OCI-LY1 (cell line): Measurements from ENCODE around the gene ZGRF1.

ENCODE experiments used
- H2AFZ ChIP-seq: fragments of 200-600 bp; sonication (generic), shearing (Covaris generic); 2 replicates; pipeline ENCODE4 v1.6.0; 2014; ENCODE audit warnings: antibody characterized with exemption, mild to moderate bottlenecking, low read length
- H3F3A ChIP-seq: fragments of 200-600 bp; sonication (generic), shearing (Covaris generic); 2 replicates; pipeline ENCODE4 v1.6.0; 2014; ENCODE audit warnings: mild to moderate bottlenecking, antibody characterized with exemption, low read length, moderate library complexity; ENCODE audit not compliant: insufficient read depth
- H3K27ac ChIP-seq: fragments of 200-600 bp; sonication (generic); 2 replicates; pipeline ENCODE4 v1.5.1; 2014; ENCODE audit warnings: low read length, mixed run types, mild to moderate bottlenecking, low read depth; ENCODE audit not compliant: poor library complexity, severe bottlenecking
- H3K27me3 ChIP-seq: fragments of 200-600 bp; sonication (generic); 2 replicates; pipeline ENCODE4 v1.6.0; 2014; ENCODE audit warnings: antibody characterized with exemption, mild to moderate bottlenecking, low read length, moderate library complexity; ENCODE audit not compliant: insufficient read depth
- H3K36me3 ChIP-seq: fragments of 200-600 bp; sonication (generic); 2 replicates; pipeline ENCODE4 v1.6.1; 2014; ENCODE audit warnings: mild to moderate bottlenecking, antibody characterized with exemption, low read length, moderate library complexity, mixed read lengths; ENCODE audit not compliant: insufficient read depth
- H3K4me1 ChIP-seq: fragments of 200-600 bp; sonication (generic); 2 replicates; pipeline ENCODE4 v1.5.1; 2014; ENCODE audit warnings: mild to moderate bottlenecking, low read length, moderate library complexity; ENCODE audit not compliant: insufficient read depth, severe bottlenecking
- H3K4me2 ChIP-seq: fragments of 200-600 bp; sonication (generic), shearing (Covaris generic); 2 replicates; pipeline ENCODE4 v1.6.1; 2014; ENCODE audit warnings: low read length
- H3K4me3 ChIP-seq: fragments of 200-600 bp; sonication (generic); 2 replicates; pipeline ENCODE4 v1.5.1; 2014; ENCODE audit warnings: low read length, low read depth, mild to moderate bottlenecking, mixed read lengths; ENCODE audit not compliant: poor library complexity, severe bottlenecking
- H3K79me2 ChIP-seq: fragments of 200-600 bp; shearing (Covaris generic); 2 replicates; pipeline ENCODE4 v1.6.1; 2016; ENCODE audit warnings: mixed run types, low read length, mixed read lengths; ENCODE audit not compliant: insufficient read depth
- H3K9ac ChIP-seq: fragments of 200-600 bp; sonication (generic), shearing (Covaris generic); 2 replicates; pipeline ENCODE4 v1.6.1; 2014; ENCODE audit warnings: mild to moderate bottlenecking, low read length, mixed read lengths
- H3K9me2 ChIP-seq: fragments of 200-600 bp; sonication (generic), shearing (Covaris generic); 2 replicates; pipeline ENCODE4 v1.6.1; 2014; ENCODE audit warnings: low read depth, mild to moderate bottlenecking, low read length, mixed read lengths
- H3K9me3 ChIP-seq: fragments of 200-600 bp; shearing (Covaris generic); 2 replicates; pipeline ENCODE4 v1.6.1; 2014; ENCODE audit warnings: low read length, mixed read lengths
- H4K20me1 ChIP-seq: fragments of 200-600 bp; sonication (generic), shearing (Covaris generic); 2 replicates; pipeline ENCODE4 v1.6.0; 2016; ENCODE audit warnings: mild to moderate bottlenecking, low read length; ENCODE audit not compliant: insufficient read depth
- CTCF ChIP-seq: fragments of 200-600 bp; sonication (generic), shearing (Covaris generic); IDR thresholded peaks from 2 replicates; pipeline ENCODE4 v1.5.1; 2017; ENCODE audit warnings: mild to moderate bottlenecking, antibody characterized with exemption, low read length, moderate library complexity, mixed read lengths
- EZH2 ChIP-seq: fragments of 200-600 bp; sonication (generic), shearing (Covaris generic); IDR thresholded peaks from 2 replicates; pipeline ENCODE4 v1.8.0; 2017; ENCODE audit warnings: borderline replicate concordance, mixed run types, mild to moderate bottlenecking, antibody characterized with exemption, low read length, moderate library complexity, mixed read lengths

The ZGRF1 gene

GRCh38 chr4:112655270-112655669 lies 18.6 kb upstream of the ZGRF1 start:
- Histone ChIP-seq H3K4me1 (no peaks in the 10 kb centered on the region), H3K9me2 (no peaks in the 10 kb centered on the region), H3K79me2 (no peaks in the 10 kb centered on the region), H3K9ac (no peak overlapping the region), H3K27ac (no peak overlapping the region), H3F3A (no peaks in the 10 kb centered on the region), H3K4me2 (no peak overlapping the region), H2AFZ (no peak overlapping the region), H4K20me1 (no peaks in the 10 kb centered on the region), H3K9me3 (no peaks in the 10 kb centered on the region), H3K27me3 (no peaks in the 10 kb centered on the region), H3K36me3 (peaks cover 59% of the 10 kb centered on the region), H3K4me3 (no peak overlapping the region)
- TF ChIP-seq CTCF (no peak), EZH2 (no peak)

GRCh38 chr4:112652216-112652615 lies 15.5 kb upstream of the ZGRF1 start:
- Histone ChIP-seq H3K4me3 (no peak overlapping the region), H3K9ac (no peak overlapping the region), H3K27ac (no peak overlapping the region)

GRCh38 chr4:112651641-112652040 lies 14.9 kb upstream of the ZGRF1 start:
- H3K4me2 ChIP-seq: no peak overlapping the region
- no peak overlapping the region for H3K27ac ChIP-seq
- no peak for TF ChIP-seq CTCF
- no peak for TF ChIP-seq EZH2
- no peaks in the 10 kb centered on the region for H3K27me3 ChIP-seq
- no peak overlapping the region for H3K9ac ChIP-seq
- no peaks in the 10 kb centered on the region for H3F3A ChIP-seq
- H3K36me3 ChIP-seq: peaks cover 72% of the 10 kb centered on the region
- H3K79me2 ChIP-seq: no peaks in the 10 kb centered on the region
- no peaks in the 10 kb centered on the region for H4K20me1 ChIP-seq
- H2AFZ ChIP-seq: no peak overlapping the region
- H3K4me1 ChIP-seq: no peaks in the 10 kb centered on the region
- no peaks in the 10 kb centered on the region for H3K9me2 ChIP-seq
- H3K9me3 ChIP-seq: no peaks in the 10 kb centered on the region
- H3K4me3 ChIP-seq: no peak overlapping the region

More at GRCh38 chr4:112652216-112652615, 15.5 kb upstream of the ZGRF1 start:
- peaks cover 71% of the 10 kb centered on the region for H3K36me3 ChIP-seq
- H4K20me1 ChIP-seq: no peaks in the 10 kb centered on the region
- H3F3A ChIP-seq: no peaks in the 10 kb centered on the region
- H3K9me3 ChIP-seq: no peaks in the 10 kb centered on the region
- H3K9me2 ChIP-seq: no peaks in the 10 kb centered on the region
- no peaks in the 10 kb centered on the region for H3K4me1 ChIP-seq
- H3K79me2 ChIP-seq: no peaks in the 10 kb centered on the region
- H3K27me3 ChIP-seq: no peaks in the 10 kb centered on the region
- TF ChIP-seq CTCF (no peak), EZH2 (no peak)
- H3K4me2 ChIP-seq: no peak overlapping the region
- H2AFZ ChIP-seq: no peak overlapping the region
